Parathyroid adenoma (tissue), 2 donors: Measurements from ENCODE around the gene ANLN.

Source experiments
- H2AFZ ChIP-seq: fragments of 300-600 bp; sonication (generic); one replicate; pipeline ENCODE4 v1.7.0; 2017; ENCODE audit warnings: antibody characterized with exemption, mild to moderate bottlenecking
- H3K27ac ChIP-seq: fragments of 300-600 bp; sonication (generic); one replicate; pipeline ENCODE4 v1.7.0; 2017
- H3K27me3 ChIP-seq: fragments of 300-600 bp; sonication (generic); one replicate; pipeline ENCODE4 v1.7.0; 2017; ENCODE audit warnings: low read length; ENCODE audit not compliant: control insufficient read depth, insufficient read depth
- H3K36me3 ChIP-seq: fragments of 300-600 bp; sonication (generic); one replicate; pipeline ENCODE4 v1.7.0; 2017; ENCODE audit warnings: low read length; ENCODE audit not compliant: control insufficient read depth, insufficient read depth
- H3K4me1 ChIP-seq: fragments of 300-600 bp; sonication (generic); one replicate; pipeline ENCODE4 v1.7.0; 2017; ENCODE audit warnings: control low read depth
- H3K4me2 ChIP-seq: fragments of 300-600 bp; sonication (generic); one replicate; pipeline ENCODE4 v1.7.0; 2017; ENCODE audit warnings: low read length
- H3K4me3 ChIP-seq: fragments of 300-600 bp; sonication (generic); one replicate; pipeline ENCODE4 v1.7.0; 2017; ENCODE audit warnings: low read depth, low read length
- H3K79me2 ChIP-seq: fragments of 300-600 bp; sonication (generic); one replicate; pipeline ENCODE4 v1.7.0; 2017; ENCODE audit warnings: control low read depth
- H3K9ac ChIP-seq: fragments of 300-600 bp; sonication (generic); one replicate; pipeline ENCODE4 v1.7.0; 2017; ENCODE audit warnings: mild to moderate bottlenecking
- H3K9me3 ChIP-seq: fragments of 300-600 bp; sonication (generic); one replicate; pipeline ENCODE4 v1.7.0; 2017; ENCODE audit warnings: low read length; ENCODE audit not compliant: control insufficient read depth
- TF ChIP-seq, protein P1 (sequence below): fragments of 300-600 bp; sonication (generic); IDR thresholded peaks from one replicate; pipeline ENCODE4 v1.7.0; 2017; ENCODE audit warnings: antibody characterized with exemption, mild to moderate bottlenecking
- donor health status: primary hyperparathyroidism.

Gene ANLN

DNA sequence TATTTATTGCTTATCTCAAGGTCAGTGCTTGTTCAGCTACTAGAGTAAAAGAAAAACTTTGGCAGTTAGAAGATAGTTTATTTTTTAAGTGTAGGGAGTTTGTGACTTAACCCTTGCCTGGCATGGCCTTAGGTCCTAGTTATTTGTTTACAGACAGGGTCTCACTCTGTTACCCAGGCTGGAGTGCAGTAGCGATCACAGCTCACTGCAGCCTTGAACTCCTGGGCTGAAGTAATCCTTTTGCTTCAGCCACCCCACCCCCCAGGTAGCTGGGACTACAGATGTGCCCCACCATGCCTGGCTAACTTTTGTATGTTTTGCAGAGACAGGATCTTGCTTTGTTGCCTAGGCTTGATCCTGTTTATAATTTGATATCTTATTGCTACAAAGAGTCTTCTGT is 4.2 kb downstream of the ANLN start:
- H3K4me3 ChIP-seq, result no peak overlapping the region
- no peaks in the 10 kb centered on the region for H3K27me3 ChIP-seq
- no peaks in the 10 kb centered on the region for H3K79me2 ChIP-seq
- no peak overlapping the region for H2AFZ ChIP-seq
- no peak overlapping the region for H3K9ac ChIP-seq
- no peak overlapping the region for H3K27ac ChIP-seq
- TF ChIP-seq, protein P1, sequence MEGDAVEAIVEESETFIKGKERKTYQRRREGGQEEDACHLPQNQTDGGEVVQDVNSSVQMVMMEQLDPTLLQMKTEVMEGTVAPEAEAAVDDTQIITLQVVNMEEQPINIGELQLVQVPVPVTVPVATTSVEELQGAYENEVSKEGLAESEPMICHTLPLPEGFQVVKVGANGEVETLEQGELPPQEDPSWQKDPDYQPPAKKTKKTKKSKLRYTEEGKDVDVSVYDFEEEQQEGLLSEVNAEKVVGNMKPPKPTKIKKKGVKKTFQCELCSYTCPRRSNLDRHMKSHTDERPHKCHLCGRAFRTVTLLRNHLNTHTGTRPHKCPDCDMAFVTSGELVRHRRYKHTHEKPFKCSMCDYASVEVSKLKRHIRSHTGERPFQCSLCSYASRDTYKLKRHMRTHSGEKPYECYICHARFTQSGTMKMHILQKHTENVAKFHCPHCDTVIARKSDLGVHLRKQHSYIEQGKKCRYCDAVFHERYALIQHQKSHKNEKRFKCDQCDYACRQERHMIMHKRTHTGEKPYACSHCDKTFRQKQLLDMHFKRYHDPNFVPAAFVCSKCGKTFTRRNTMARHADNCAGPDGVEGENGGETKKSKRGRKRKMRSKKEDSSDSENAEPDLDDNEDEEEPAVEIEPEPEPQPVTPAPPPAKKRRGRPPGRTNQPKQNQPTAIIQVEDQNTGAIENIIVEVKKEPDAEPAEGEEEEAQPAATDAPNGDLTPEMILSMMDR, result no peak
- no peaks in the 10 kb centered on the region for H3K4me1 ChIP-seq
- H3K9me3 ChIP-seq, result no peaks in the 10 kb centered on the region
- no peaks in the 10 kb centered on the region for H3K36me3 ChIP-seq
- H3K4me2 ChIP-seq, result no peak overlapping the region

DNA sequence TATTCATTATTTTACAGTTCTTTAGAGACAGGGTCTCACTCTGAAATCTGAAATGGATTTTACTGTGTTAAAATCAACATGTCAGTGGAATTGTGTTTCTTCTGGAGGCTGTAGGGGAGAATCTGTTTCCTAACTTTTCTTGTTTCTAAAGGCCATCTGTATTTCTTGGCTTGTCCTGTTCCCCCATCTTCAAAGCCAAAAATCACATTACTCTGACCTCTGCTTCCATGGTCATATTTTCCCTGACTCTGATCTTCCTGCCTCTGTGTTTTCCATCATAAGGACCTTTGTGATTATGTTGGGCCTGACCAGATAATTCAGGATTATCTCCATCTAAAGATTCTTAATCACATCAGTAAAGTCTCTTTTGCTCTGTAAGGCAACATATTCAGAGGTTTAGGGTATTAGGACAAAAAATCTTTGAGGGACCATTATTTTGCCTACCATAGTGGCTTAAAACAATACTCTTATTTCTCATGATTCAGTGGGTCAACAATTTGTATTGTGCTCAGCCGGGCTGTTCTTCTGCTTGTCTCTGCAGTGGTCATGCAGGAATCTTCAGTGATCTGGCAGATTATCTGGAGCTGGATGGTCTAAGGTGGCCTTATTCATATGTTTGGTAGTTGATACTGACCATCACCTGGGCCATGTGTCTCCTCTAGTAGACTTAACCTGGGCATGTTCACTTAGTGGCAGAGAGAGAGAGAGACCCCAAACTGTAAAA is 5.7 kb downstream of the ANLN start:
- Histone ChIP-seq H2AFZ (no peak overlapping the region), H3K4me2 (no peak overlapping the region), H3K27ac (no peak overlapping the region), H3K9ac (no peak overlapping the region), H3K4me3 (no peak overlapping the region), H3K36me3 (no peaks in the 10 kb centered on the region), H3K9me3 (no peaks in the 10 kb centered on the region), H3K4me1 (no peaks in the 10 kb centered on the region), H3K79me2 (no peaks in the 10 kb centered on the region), H3K27me3 (no peaks in the 10 kb centered on the region)
- TF ChIP-seq, protein P1, result no peak

DNA sequence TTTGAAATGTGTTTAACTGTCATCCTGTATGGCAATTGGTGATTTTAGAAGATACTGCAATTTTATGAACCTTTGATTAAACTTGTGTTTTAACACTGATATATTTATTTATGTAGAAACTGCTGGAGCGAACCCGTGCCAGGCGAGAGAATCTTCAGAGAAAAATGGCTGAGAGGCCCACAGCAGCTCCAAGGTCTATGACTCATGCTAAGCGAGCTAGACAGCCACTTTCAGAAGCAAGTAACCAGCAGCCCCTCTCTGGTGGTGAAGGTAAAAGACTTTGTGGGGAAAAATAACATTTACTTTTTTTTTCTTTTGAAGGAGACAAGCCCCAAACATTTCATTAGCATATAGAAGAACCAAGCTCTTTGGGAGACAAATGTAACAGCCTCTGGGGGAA is 6.5 kb downstream of the ANLN start:
- Histone ChIP-seq H3K4me1 (no peaks in the 10 kb centered on the region), H2AFZ (no peak overlapping the region), H3K9me3 (no peaks in the 10 kb centered on the region), H3K9ac (no peak overlapping the region), H3K4me2 (no peak overlapping the region), H3K4me3 (no peak overlapping the region), H3K27ac (no peak overlapping the region), H3K36me3 (no peaks in the 10 kb centered on the region), H3K79me2 (no peaks in the 10 kb centered on the region), H3K27me3 (no peaks in the 10 kb centered on the region)
- TF ChIP-seq, protein P1, result no peak

DNA sequence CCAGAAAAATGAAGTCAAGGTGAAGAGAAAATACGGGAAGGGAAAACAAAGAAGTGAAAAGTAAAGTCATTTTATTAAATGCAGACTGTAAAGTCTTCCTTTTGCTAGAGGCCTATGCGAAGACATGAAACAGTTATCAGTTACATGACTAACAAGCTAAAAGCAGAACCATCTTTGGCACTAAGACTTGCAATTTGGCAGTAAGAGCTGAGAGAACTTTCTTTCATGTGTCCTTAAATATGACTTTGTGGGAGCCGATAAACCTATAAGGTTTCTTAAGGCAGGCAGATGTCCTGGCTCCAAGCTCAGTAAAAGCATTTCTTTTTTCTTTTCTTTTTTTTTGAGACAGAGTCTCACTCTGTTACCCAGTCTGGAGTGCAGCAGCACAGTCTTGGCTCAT is 10.4 kb downstream of the ANLN start:
- H3K27me3 ChIP-seq, result no peaks in the 10 kb centered on the region
- H3K4me2 ChIP-seq, result no peak overlapping the region
- TF ChIP-seq, protein P1, result no peak
- H3K4me1 ChIP-seq, result no peaks in the 10 kb centered on the region
- H3K36me3 ChIP-seq, result no peaks in the 10 kb centered on the region
- no peaks in the 10 kb centered on the region for H3K79me2 ChIP-seq
- H3K4me3 ChIP-seq, result no peak overlapping the region
- no peak overlapping the region for H2AFZ ChIP-seq
- H3K9me3 ChIP-seq, result no peaks in the 10 kb centered on the region
- H3K27ac ChIP-seq, result no peak overlapping the region
- no peak overlapping the region for H3K9ac ChIP-seq

GRCh38 chr7:36400606-36401005 is 10.9 kb downstream of the ANLN start:
- Histone ChIP-seq H3K9me3 (no peaks in the 10 kb centered on the region), H3K27ac (no peak overlapping the region), H3K36me3 (no peaks in the 10 kb centered on the region), H3K4me3 (no peak overlapping the region), H3K4me2 (no peak overlapping the region), H2AFZ (no peak overlapping the region), H3K79me2 (no peaks in the 10 kb centered on the region), H3K27me3 (no peaks in the 10 kb centered on the region), H3K9ac (no peak overlapping the region), H3K4me1 (no peaks in the 10 kb centered on the region)
- TF ChIP-seq, protein P1, result no peak
